HG02970 (cell line): ENCODE data around the gene CCDC194.
"Not testable (repeated sequence)": the region's sequence is repeated elsewhere in the genome, so short reads cannot be mapped to it uniquely, and the experiment has no call there.

Experiments
- ATAC-seq: cut with Tn5 transposase; IDR thresholded peaks from one replicate; pipeline ENCODE4 v1.9.1; 2021; ENCODE audit warnings: mild to moderate bottlenecking, moderate library complexity, moderate number of reproducible peaks; ENCODE audit not compliant: unreplicated experiment, low FRiP score

CCDC194 gene

DNA sequence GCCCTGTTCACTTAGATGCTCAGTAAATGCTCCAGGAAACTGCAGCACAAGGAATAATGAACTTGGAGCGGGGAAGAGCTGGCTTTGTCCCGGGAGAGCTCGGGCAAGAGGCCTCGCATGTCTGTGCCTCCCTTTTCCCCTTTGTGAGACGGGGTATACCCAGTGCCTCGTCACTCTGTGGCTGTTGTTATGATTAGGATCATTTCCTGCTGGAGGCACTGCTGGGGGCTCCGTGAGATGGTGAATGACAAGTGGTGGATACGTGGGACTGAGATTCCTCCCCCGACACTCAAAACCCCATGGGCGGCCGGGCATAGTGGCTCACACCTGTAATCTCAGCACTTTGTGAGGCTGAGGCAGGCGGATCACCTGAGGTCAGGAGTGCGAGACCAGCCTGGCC lies 15.7 kb downstream of the CCDC194 start:
- no peak for ATAC-seq

DNA sequence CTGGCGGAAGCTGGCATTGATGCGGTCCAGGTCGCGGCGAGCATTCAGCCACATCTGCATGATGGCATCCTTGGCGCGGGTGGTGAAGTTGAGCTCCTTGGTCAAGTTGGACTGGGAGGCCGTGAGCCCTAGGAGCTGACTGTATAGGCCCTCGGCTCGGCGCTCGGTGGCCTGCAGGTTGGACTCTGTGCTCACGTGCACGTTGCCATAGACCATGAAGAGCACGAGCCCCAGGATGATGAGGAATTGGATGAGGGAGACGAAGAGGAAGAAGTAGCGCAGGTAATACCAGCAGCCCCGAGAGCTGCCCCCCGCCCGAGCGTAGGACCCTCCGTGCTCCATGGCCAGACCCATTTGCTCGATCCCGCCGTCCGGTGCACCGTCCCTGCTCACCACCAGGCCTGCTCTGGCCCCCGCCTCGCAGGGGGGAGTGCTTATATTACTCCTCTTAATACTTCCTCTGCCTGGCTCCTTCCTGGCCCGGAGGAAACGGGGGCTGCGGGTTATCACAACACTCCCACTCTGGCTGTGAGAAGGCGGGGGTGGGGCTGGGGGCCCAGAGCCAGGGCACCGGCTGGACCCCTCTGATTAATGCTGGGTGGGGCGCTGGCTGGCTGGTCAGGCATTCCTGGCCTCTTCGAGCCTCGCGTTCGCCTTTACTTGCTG lies 16.9 kb downstream of the CCDC194 start, which contains the start of gene PLVAP:
Gene PLVAP, minus strand, starts transcription at position 408 of the 666 bp plus-strand sequence. Its CDS starts 54 bp downstream, at position 354.
- ATAC-seq = no peak

DNA sequence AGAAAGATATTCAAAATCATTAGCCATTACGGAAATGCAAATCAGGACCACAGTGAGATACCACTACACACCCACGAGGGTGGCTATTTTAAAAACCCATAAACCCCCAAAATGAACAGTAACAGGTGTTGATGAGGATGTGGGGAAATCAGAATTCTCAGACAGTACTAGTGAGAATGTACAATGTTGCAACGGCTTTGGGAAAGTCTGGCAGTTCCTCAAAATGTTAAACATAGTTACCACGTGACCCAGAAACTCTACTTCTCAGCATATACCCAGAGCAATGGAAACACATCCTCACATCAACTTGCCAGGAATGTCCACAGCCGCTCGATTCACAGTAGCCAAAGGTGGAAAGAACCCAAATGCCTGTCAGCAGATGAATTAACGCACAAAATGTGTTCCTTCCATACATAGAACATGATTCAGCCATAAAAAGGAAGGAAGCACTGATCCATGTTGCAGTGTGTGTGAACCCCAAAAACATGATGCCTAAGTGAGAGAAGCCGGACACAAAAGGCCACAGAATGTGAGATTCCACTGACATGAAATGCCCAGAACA lies 23.9 kb downstream of the CCDC194 start:
- no peak for ATAC-seq

DNA sequence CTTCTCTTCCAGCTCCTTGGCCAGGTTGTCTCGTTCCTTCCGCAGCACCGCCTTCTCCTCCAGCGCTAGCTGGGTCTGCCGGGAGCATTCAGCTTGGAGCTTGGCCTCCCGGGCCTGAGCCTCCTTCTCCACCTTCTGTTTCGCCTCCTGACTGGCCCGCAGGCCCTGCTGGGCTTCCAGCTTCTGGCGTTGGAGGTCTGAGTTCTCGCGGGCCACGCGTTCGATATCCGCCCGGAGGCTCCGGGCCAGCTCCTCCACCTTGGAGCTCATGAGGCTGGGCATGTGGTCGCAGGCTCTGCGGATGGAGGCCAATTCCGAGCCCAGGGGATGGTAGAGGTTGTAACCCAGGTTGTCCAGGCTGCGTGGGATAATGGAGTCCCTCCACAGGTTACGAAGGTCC lies 28.6 kb downstream of the CCDC194 start:
- ATAC-seq = no peak

DNA sequence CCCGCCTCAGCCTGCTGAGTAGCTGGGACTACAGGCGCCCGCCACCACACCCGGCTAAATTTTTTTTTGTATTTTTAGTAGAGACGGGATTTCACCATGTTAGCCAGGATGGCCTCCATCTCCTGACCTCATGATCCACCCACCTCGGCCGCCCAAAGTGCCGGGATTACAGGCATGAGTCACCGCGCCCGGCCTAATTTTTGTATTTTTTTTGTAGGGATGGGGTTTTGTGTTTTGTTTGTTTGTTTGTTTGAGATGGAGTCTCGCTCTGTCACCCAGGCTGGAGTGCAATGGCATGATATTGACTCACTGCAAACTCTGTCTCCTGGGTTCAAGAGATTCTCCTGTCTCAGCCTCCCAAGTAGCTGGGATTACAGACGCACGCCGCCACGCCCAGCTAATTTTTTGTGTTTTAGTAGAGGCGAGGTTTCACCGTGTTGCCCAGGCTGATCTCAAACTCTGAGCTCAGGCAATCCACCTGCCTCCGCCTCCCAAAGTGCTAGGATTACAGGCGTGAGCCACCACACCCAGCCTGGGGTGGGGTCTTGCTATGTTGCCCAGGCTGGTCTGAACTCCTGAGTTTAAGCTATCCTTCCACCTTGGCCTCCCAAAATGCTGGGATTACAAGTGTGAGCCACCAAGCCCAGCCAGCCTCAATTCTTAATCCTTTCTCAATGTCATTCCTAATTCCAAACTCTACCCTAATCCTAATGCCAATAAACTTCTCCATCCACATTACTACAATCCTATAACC lies 30.0 kb downstream of the CCDC194 start:
- ATAC-seq = not testable (repeated sequence)

DNA sequence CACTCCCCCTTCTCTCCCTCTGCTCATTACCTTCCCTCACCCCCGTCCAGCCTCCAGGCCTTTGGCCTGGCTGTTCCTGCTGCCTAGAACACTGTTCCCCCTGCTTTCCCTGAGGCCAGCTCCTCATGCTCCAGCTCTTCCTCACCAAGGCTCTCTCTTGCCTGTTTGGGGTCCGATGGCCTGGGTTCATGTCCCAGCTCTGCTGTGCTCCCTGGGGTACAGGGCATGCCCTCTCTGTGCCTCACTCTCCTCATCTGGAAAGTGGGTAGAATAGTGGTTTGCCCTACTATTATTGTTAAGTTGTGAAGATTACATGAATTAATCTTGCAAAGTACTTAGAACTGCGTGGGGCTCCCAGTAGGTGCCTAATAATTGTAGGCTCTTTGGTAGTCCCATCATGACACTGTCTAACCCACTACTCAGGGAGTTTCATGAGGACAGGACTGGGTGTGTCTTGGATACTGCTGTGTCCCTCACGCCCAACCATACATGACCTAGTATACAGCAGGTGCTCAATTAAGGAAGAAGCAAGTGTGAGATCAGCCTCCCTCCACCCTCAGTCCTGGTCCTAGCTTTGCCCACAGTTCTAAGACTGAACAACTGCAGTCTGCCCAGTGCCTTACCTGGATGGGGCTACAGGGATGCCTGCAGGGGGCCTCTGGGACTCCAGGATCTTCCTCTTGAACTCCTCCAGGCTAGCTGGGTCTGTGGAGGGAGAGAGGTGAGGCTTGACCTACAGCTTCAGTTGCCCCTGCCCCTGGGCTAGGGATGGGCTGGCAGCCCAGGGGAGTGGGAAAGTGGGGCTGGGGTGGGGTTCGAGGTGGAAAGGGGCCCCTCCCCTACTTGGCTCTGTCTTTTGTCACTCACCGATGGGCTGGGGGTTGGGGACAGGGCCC lies 33.8 kb downstream of the CCDC194 start:
- no peak for ATAC-seq

DNA sequence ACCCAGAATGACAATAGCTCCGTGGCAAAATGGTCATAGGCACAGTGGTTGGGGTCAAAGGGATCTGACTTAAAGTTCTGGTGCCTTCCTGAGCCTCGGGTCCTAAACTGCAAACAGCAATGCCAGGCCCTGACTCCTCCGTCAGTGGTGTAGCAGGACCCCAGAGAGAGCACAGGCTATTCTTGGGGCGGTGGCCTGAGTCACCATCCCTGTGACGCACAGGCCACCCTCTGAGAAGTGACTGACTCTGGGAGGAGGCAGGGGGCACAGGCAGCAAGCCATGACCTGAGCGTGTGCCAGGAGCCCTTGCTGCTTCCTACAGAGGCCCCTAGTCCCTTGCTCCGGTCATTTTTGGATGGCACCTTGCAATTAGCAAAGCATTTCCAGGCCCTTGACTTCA lies 35.6 kb downstream of the CCDC194 start:
- no peak for ATAC-seq

DNA sequence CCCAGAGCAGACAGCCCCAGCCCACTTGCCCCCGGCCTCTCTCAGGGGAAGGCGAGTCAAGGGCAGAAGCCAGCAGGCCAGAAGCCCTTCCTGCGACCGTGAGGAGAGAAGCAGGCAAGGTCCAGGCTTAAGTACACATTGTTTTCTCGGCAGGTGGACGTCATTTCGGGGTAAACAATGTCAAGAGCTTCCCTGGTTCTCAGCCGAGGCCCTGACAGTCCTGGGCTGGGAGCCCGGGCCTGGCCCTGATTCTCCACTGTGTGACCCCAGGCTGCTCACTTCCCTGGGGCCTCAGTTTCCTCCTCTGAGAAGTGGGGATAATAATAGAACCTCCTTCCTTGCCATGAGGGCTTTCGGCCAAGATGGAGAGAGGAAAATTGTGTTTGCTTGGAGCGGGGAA lies 36.3 kb downstream of the CCDC194 start:
- ATAC-seq = no peak

DNA sequence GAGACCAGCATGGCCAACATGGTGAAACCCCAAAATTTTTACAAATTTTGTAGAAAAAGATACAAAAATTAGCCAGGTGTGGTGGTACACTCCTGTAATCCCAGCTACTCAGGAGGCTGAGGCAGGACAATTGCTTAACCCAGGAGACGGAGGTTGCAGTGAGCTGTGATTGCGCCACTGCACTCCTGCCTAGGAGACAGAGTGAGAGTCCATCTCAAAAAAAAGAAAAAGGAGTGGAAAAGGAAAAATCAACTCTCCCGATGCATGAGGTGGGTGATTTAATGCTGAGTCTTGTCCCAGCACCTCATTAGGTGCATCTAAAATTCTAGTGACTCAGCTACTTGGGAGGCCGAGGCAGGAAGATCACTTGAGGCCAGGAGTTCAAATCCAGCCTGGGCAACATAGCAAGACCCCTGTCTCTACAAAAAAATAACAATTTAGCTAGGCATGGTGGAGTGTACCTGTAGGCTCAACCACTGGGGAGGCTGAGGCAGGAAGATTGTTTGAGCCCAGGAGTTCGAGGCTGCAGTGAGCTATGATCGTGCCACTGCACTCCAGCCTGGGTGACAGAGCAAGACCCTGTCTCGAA lies 36.8 kb downstream of the CCDC194 start:
- no peak for ATAC-seq

DNA sequence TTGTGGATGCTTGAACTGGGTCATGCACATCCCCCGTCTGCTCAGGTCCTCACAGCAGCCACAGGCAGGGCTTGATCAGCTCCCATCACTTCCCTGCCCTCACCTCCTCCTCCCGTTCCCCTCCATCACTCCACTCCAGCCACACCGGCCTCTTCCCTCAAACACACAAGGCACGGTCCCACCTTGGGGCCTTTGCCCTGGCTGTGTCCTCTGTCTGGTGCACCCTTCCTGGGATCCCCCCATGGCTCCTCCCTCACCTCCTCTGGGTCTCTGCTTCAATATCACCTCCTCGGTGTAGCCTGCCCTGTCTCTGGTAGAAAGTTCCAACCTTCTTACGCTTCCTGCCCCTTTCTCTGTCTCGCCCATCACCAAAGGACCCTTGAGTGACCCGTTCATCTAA lies 40.6 kb downstream of the CCDC194 start:
- no peak for ATAC-seq

DNA sequence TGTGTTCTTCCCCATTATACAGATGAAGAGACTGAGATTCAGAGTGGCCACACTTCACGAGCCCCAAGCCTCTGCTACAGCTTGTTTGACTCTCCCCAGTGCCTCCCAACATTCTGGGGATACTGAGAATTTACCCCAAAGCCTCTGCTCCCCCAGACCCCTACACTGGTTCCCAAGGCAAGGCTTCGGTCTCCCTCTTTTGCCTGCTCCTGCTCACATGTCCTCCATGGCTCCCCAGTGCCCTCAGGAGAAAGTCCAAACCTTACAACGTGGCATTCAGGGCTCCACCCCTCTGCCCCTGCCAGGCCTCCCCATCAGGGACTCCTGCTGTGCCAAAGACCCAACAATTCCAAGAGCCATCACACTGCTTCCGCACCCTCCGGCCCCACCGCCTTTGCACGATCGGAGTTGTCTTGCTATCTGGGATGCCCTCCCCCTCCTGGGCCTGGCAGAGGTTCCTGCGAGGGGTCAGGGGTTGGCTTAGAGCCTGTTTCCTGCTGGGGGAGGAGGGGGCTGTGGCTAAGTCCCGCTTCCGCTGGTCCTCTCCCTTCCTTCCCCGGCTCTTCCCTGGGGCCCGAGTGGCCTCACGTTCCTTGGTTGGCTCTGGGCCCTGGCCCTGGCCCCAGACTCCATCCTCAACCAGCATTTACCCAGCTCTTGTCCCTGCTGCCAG lies 41.3 kb downstream of the CCDC194 start:
- ATAC-seq = no peak

DNA sequence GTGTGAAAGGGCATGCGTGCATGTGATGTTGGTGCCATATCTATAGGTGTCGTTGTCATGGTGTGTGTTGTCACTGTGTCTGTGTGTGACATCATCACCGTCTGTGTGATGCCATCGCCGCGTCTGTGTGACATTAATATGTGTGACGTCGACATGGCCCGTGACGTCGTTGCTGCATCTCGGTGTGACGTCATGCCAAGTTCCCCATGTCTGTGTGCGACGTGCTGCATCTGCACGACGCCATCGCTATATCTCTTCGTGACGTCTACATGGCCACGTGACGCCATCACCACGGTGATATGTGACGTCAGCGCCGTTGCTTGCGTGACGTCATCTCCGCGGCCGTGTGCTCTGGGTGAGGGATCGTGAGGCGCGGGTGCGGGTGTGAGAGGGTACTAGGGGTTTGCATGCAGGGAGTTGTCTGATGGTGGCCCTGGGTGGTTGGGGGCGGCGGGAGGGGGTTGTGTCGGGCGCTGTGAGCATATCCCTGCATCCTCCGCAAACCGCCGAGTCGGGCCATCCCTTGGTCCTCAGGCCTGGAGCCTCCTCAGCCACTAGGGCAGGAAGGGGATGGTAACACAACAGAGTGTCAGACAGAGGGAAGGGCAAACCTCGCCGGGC lies 42.1 kb downstream of the CCDC194 start:
- no peak for ATAC-seq

DNA sequence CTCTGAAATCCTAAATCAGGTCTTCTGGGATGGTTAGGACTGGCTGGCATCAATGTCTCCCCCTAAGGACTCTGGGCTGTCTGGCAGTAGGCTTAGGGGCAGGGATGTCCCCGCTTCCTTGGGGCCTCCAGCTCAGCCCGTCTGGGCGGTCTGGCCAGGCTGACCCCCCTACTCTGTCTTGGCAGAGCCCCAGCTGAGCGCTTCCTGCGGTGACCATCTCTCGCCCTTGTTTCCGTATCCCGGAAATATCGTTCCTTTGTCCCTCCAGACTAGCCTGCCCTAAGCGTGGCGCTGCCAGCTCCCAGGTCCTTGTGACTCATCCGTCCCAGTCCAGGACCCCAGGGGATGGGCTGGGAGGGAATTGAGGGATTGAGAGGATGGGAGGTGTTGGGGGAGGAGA lies 45.3 kb downstream of the CCDC194 start:
- no peak for ATAC-seq

DNA sequence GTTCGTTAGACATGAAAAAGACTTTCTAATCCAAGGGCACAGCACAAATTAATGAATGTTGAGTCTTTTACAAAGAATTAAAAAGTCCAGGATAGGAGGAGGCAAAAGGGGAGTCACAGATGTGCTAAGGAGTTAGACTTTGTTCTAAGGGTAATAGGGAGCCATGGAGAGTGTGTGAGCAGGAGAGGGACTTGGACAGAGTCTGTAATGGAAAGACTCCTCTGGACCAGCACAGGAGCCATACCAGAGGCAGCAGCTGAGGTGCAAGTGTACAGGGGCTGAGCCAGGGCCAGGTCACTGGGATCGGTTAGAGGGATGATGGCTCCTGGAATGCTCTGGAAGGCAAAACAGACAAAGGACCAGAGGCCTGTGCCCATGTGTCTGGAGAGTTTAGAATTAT lies 46.1 kb downstream of the CCDC194 start:
- no peak for ATAC-seq

DNA sequence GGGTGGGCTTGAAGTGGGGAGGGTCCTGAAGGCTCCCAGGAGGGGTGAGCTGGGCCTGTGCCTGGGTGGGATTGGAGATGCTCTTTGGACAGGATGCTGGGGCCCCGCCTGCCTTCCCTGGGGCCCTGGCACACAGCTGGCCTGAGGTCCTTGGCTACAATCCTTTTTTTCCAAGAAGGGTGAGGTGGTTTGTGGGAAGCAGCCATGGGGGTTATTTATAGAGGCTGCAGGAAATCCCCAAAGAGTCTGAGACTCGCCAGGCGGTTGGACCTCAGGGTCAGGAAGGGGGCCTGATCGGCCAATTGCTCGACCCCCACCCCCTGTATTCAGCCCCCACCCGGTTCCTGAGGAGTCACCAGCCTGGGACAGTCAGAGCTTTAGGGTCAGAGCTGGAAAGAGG lies 46.6 kb downstream of the CCDC194 start:
- no peak for ATAC-seq

DNA sequence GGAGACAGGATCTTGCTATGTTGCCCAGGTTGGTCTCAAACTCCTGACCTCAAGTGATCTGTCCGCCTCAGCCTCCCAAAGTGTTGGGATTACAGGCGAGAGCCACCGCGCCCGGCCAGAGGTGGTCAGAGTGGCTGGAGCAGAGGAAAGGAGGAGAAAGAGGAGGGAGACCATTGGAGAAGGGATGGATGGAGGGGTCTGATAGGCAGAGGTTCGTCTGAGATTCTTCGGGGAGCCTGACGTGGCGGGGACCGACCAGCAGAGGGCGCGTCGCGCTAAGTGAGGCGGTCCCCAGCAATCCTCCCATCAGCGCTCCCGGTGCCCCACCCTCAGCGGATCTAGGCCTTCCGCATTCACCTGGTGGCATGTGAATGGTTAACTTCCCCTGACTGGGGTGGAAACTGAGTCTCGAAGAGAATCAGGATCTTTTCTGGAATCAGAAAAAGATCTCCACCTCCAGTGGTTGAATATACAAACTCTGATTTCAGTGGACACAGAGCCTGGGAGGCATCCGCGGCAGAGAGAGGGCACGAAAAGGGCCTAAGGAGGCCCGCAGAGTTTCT lies 47.8 kb downstream of the CCDC194 start:
- no peak for ATAC-seq

DNA sequence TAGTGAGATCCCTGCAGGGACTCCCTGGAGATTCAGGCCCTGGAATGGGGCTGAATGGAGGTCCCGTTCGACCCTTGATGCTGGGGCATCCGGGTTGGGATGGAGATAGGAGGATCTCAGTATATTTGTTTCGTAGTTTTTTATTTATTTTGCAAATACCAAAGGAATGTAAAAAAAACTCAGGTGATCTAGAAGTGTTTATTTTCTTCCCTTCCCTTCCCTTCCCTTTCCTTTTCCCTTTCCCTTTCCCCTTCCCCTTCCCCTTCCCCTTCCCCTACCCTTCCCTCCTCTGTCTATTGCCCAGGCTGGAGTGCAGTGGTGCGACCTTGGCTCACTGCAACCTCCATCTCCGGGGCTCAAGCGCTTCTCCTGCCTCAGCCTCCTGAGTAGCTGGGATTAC lies 52.2 kb downstream of the CCDC194 start:
- ATAC-seq = no peak

DNA sequence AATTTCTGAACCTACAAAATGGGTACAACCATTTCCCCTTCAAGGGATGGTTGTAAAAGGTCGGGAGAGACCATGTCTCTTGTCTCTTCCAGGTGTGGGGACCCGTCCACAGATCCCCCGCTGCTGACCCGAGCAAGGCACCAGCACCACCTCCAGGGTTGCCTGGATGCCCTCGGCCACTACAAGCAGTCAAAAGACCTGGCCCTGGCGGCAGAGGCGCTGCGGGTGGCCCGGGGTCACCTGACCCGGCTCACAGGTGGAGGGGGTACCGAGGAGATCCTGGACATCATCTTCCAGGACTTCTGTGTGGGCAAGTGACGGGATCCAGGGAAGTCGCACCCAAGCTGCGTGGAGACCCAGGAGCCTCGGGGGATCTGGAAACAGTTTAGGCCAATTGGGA lies 52.6 kb downstream of the CCDC194 start:
- ATAC-seq = no peak

DNA sequence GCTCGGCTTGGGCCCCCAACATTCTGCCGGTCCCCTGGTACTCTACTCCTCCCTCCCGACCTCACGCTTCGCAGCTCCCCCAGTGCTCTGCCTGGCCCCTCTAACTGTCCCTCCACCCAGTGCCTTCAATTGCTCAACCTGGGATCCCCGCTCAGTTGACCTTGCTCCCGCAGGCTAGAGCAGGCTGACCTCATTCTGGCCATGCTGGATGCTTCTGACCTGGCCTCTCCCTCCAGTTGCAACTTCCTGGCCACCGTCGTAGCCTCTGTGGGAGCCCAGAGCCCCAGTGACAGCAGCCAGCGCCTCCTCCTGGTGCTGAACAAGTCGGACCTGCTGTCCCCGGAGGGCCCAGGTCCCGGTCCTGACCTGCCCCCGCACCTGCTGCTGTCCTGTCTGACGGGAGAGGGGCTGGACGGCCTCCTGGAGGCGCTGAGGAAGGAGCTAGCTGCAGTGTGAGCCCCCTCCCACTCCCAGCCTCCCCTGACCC lies 53.1 kb downstream of the CCDC194 start:
- ATAC-seq = no peak
